Activated CD4-positive, CD25-positive, alpha-beta regulatory T cell treated with anti-CD3 and anti-CD28 coated beads, Interleukin-2, amount 50 U/mL, for 16 hours (primary cell): Measurements from ENCODE around the gene KIF26A.
"Not testable (repeated sequence)": the region's sequence is repeated elsewhere in the genome, so short reads cannot be mapped to it uniquely, and the experiment has no call there.

Experiments
- DNase-seq: peaks from one replicate; pipeline ENCODE4 v3.0.0-alpha.2; 2020; ENCODE audit warnings: low read depth, low spot score

KIF26A gene

GRCh38 chr14:104143521-104144452 lies 5.4 kb downstream of the KIF26A start:
- no peak for DNase-seq

GRCh38 chr14:104144453-104144790 lies 6.0 kb downstream of the KIF26A start:
- DNase-seq = no peak

GRCh38 chr14:104144911-104145825 lies 6.8 kb downstream of the KIF26A start:
- no peak for DNase-seq

- no peak for DNase-seq
Observed at GRCh38 chr14:104145826-104146601, 7.6 kb downstream of the KIF26A start.

GRCh38 chr14:104146651-104147345 lies 8.4 kb downstream of the KIF26A start:
- no peak for DNase-seq

GRCh38 chr14:104147346-104148125 lies 9.1 kb downstream of the KIF26A start:
- no peak for DNase-seq

GRCh38 chr14:104148433-104149277 lies 10.3 kb downstream of the KIF26A start:
- no peak for DNase-seq

GRCh38 chr14:104149278-104149595 lies 10.8 kb downstream of the KIF26A start:
- no peak for DNase-seq

- DNase-seq = no peak
Observed at GRCh38 chr14:104149617-104150135, 11.3 kb downstream of the KIF26A start.

GRCh38 chr14:104150136-104151025 lies 12.0 kb downstream of the KIF26A start:
- DNase-seq = no peak

- no peak for DNase-seq
Observed at GRCh38 chr14:104151026-104151381, 12.6 kb downstream of the KIF26A start.

GRCh38 chr14:104151566-104152245 lies 13.3 kb downstream of the KIF26A start:
- DNase-seq = no peak

GRCh38 chr14:104152246-104152575 lies 13.8 kb downstream of the KIF26A start:
- DNase-seq = no peak

- no peak for DNase-seq
Observed at GRCh38 chr14:104152686-104153393, 14.5 kb downstream of the KIF26A start.

GRCh38 chr14:104153394-104153755 lies 15.0 kb downstream of the KIF26A start:
- not testable (repeated sequence) for DNase-seq

GRCh38 chr14:104154246-104154645 lies 15.9 kb downstream of the KIF26A start:
- DNase-seq = no peak

- no peak for DNase-seq
Observed at GRCh38 chr14:104155513-104155912, 17.1 kb downstream of the KIF26A start.
